ENCODE data around the gene PALM. TPM values are rescaled to one million over a fixed set of nuclear protein-coding genes. Genes with fewer than 3 reads are reported as not detected.

PALM gene
- total RNA-seq, 1 donor from 2014 or later: 60.0 TPM

DNA sequence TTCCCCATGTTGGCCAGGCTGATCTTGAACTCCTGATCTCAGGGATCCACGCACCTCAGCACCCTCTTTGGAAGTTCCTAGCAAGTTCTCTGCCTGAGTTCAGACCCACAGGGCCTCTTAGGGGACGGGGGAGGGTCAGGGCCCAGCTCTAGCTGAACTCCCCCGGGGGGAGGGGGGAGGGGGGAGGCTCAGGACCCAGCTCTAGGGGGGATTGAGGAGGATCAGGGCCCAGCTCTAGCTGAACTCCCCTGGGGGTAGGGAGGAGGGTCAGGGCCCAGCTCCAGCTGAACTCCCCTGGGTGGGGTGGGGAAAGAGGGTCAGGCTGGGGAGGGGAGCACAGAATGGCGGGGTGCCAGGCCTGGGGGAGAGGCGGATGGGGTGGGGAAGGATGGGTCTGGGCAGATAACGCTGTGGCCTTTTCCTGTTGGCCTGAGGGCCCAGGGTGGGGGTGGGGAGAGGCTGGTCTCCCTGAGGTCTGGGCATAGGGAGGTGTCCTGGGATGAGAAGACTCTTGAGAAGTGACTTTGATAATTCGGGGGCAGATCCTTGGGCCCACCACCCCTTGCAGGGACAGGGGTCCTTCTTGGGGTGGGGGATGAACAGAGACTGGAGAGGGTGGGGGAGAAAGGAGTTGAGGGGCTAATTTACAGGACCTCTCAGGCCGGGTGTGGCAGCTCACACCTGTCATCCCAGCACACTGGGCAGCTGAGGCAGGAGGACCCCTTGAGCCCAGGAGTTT, 83.0 kb downstream of the PALM start:
- Mint-ChIP-seq H3K4me1 (ENCODE audit: low read depth, unreplicated experiment) (peaks cover 11% of the 10 kb centered on the region), H3K27ac (ENCODE audit: unreplicated experiment) (no peak overlapping the region), H3K36me3 (ENCODE audit: low read depth, unreplicated experiment) (no peaks in the 10 kb centered on the region), H3K27me3 (ENCODE audit: low read depth, unreplicated experiment) (no peaks in the 10 kb centered on the region), H3K9me3 (ENCODE audit: unreplicated experiment) (no peaks in the 10 kb centered on the region), H3K4me3 (ENCODE audit: unreplicated experiment) (no peak overlapping the region)
- H2AFZ ChIP-seq (ENCODE audit: low read depth, low read length): no peak overlapping the region
- H3K4me1 ChIP-seq (ENCODE audit: insufficient read depth, low read length): no peaks in the 10 kb centered on the region
- H3K9me3 ChIP-seq (ENCODE audit: insufficient read depth, low read depth, low read length): no peaks in the 10 kb centered on the region
- no peaks in the 10 kb centered on the region for H4K20me1 ChIP-seq (ENCODE audit: insufficient read depth, low read length)
- TF ChIP-seq EZH2 (IDR thresholded peaks at IDR 0.05; ENCODE audit: insufficient read depth, low read length) (no peak), CTCF (IDR thresholded peaks at IDR 0.05; ENCODE audit: insufficient read depth, low read depth, low read length) (no peak)
- H3K27me3 ChIP-seq (ENCODE audit: insufficient read depth, low read length): no peaks in the 10 kb centered on the region
- no peaks in the 10 kb centered on the region for H3K79me2 ChIP-seq (ENCODE audit: insufficient read depth, low read length)
- DNase-seq (ENCODE audit: low read depth) (no peak), FAIRE-seq (no peak)
- no peak overlapping the region for H3K4me3 ChIP-seq (ENCODE audit: insufficient read depth, low read depth, low read length)
- H3K27ac ChIP-seq (ENCODE audit: low read depth, low read length): no peak overlapping the region
- no peaks in the 10 kb centered on the region for H3K36me3 ChIP-seq (ENCODE audit: insufficient read depth, low read length)
- H3K9ac ChIP-seq (ENCODE audit: low read length): no peak overlapping the region
- H3K4me2 ChIP-seq (ENCODE audit: low read length): no peak overlapping the region

DNA sequence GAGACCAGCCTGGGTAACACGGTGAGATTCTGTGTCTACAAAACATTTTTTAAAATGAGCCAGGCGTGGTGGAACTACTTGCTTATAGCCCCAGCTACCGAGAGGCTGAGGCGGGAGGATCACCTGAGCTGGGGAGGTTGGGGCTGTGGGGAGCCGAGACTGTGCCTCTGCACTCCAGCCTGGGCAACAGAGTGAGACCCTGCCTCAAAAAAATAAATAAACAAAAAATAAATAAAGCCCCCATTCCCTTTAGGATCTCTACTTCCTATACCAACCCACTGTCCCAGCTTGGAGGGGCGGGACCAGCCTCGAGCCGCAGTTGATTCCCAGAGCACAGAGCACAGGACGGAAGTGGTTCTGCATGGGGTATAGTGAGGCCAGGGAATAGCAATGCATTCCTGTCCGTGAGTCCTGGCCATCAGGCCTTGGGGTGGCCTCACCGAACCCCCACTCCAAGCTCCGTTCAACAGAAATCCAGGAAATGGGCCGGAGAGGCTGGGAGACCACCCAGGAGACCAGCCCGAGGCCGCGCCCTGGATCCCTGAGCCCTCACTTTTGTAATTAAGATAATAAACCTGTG, 83.7 kb downstream of the PALM start:
- Histone ChIP-seq H2AFZ (ENCODE audit: low read depth, low read length) (no peak overlapping the region), H4K20me1 (ENCODE audit: insufficient read depth, low read length) (no peaks in the 10 kb centered on the region), H3K27me3 (ENCODE audit: insufficient read depth, low read length) (no peaks in the 10 kb centered on the region), H3K36me3 (ENCODE audit: insufficient read depth, low read length) (no peaks in the 10 kb centered on the region), H3K79me2 (ENCODE audit: insufficient read depth, low read length) (no peaks in the 10 kb centered on the region), H3K4me3 (ENCODE audit: insufficient read depth, low read depth, low read length) (no peak overlapping the region), H3K4me2 (ENCODE audit: low read length) (no peak overlapping the region), H3K9ac (ENCODE audit: low read length) (no peak overlapping the region), H3K27ac (ENCODE audit: low read depth, low read length) (no peak overlapping the region), H3K9me3 (ENCODE audit: insufficient read depth, low read depth, low read length) (no peaks in the 10 kb centered on the region), H3K4me1 (ENCODE audit: insufficient read depth, low read length) (no peaks in the 10 kb centered on the region)
- DNase-seq (ENCODE audit: low read depth) (no peak), FAIRE-seq (no peak)
- H3K4me3 Mint-ChIP-seq (ENCODE audit: unreplicated experiment): peak overlapping the region; percentile 27
- no peak overlapping the region for H3K27ac Mint-ChIP-seq (ENCODE audit: unreplicated experiment)
- H3K27me3 Mint-ChIP-seq (ENCODE audit: low read depth, unreplicated experiment): no peaks in the 10 kb centered on the region
- no peak for TF ChIP-seq EZH2 (IDR thresholded peaks at IDR 0.05; ENCODE audit: insufficient read depth, low read length)
- no peak for TF ChIP-seq CTCF (IDR thresholded peaks at IDR 0.05; ENCODE audit: insufficient read depth, low read depth, low read length)
- H3K4me1 Mint-ChIP-seq (ENCODE audit: low read depth, unreplicated experiment): peaks cover 13% of the 10 kb centered on the region
- H3K36me3 Mint-ChIP-seq (ENCODE audit: low read depth, unreplicated experiment): no peaks in the 10 kb centered on the region
- no peaks in the 10 kb centered on the region for H3K9me3 Mint-ChIP-seq (ENCODE audit: unreplicated experiment)

- peaks cover 10% of the 10 kb centered on the region for H4K20me1 ChIP-seq (ENCODE audit: insufficient read depth, low read length)
- H3K9me3 ChIP-seq (ENCODE audit: insufficient read depth, low read depth, low read length): no peaks in the 10 kb centered on the region
- Mint-ChIP-seq H3K36me3 (ENCODE audit: low read depth, unreplicated experiment) (no peaks in the 10 kb centered on the region), H3K27ac (ENCODE audit: unreplicated experiment) (no peak overlapping the region), H3K4me3 (ENCODE audit: unreplicated experiment) (no peak overlapping the region), H3K27me3 (ENCODE audit: low read depth, unreplicated experiment) (no peaks in the 10 kb centered on the region), H3K9me3 (ENCODE audit: unreplicated experiment) (no peaks in the 10 kb centered on the region), H3K4me1 (ENCODE audit: low read depth, unreplicated experiment) (peaks cover 13% of the 10 kb centered on the region)
- TF ChIP-seq CTCF (IDR thresholded peaks at IDR 0.05; ENCODE audit: insufficient read depth, low read depth, low read length): no peak
- H3K27me3 ChIP-seq (ENCODE audit: insufficient read depth, low read length): no peaks in the 10 kb centered on the region
- H2AFZ ChIP-seq (ENCODE audit: low read depth, low read length): no peak overlapping the region
- H3K4me3 ChIP-seq (ENCODE audit: insufficient read depth, low read depth, low read length): no peak overlapping the region
- H3K4me2 ChIP-seq (ENCODE audit: low read length): no peak overlapping the region
- DNase-seq (ENCODE audit: low read depth) (no peak), FAIRE-seq (no peak)
- H3K27ac ChIP-seq (ENCODE audit: low read depth, low read length): no peak overlapping the region
- no peak overlapping the region for H3K9ac ChIP-seq (ENCODE audit: low read length)
- no peaks in the 10 kb centered on the region for H3K4me1 ChIP-seq (ENCODE audit: insufficient read depth, low read length)
- peaks cover 10% of the 10 kb centered on the region for H3K79me2 ChIP-seq (ENCODE audit: insufficient read depth, low read length)
- no peaks in the 10 kb centered on the region for H3K36me3 ChIP-seq (ENCODE audit: insufficient read depth, low read length)
These were observed 85.1 kb downstream of the PALM start for GRCh38 chr19:793806-794205.
